GM21515 (cell line): ENCODE results near the gene CAVIN1.
"Not testable (repeated sequence)": the region's sequence is repeated elsewhere in the genome, so short reads cannot be mapped to it uniquely, and the experiment has no call there.

Source experiments
- ATAC-seq: cut with Tn5 transposase; IDR thresholded peaks from one replicate; pipeline ENCODE4 v1.9.1; 2021; ENCODE audit not compliant: unreplicated experiment

CAVIN1 gene

DNA sequence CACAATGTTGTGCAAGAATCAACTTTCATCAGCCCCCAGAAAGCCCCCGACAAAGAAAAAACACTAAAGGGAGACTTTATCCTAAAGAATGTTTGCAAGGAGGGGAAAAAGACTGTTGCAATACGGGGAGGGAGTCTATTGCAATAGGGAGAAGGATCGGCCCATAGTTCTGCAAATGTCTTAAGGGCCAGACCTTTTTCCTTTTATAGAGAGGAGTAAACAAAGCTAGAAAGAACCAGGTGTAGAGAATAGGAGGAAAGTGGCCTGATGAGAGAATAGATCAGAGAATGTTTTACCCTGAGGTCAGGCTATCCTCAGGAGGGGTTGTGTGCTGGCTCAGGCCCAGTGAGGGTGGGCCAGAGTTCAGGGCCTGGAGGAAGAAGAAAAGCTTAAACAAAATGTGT is 8.7 kb upstream of the CAVIN1 start:
- ATAC-seq, result no peak

DNA sequence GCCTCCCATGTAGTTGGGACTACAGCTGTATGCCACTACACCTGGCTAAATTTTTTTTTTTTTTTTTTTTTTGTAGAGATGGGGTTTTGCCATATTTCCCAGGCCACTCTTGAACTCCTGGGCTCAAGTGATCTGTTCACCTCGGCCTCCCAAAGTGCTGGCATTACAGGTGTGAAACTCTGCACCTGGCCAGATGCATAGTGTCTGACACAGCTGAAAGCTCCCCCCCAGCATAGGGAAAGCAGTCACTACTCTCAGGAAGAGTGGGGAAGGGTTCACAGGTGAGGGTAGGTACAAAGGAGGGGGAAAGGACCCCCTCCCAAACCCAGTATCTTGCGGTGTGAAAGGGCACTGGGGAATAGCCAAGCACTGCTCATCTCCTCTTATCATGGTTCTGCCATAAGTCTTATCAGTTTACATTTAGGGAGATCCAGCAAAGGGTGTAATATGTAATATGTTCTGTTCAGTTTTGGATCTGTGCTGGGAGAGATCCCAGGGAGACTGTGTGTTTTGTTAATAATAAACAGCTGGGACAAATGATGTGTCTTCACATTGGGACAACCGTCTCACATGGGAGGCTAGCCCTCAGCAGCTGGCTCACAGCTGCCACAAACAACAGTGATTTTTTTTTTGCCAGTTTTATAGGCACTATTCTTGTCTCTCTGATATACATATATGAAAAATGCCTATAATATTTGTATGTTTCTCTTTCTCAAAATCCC is 6.8 kb upstream of the CAVIN1 start:
- no peak for ATAC-seq

DNA sequence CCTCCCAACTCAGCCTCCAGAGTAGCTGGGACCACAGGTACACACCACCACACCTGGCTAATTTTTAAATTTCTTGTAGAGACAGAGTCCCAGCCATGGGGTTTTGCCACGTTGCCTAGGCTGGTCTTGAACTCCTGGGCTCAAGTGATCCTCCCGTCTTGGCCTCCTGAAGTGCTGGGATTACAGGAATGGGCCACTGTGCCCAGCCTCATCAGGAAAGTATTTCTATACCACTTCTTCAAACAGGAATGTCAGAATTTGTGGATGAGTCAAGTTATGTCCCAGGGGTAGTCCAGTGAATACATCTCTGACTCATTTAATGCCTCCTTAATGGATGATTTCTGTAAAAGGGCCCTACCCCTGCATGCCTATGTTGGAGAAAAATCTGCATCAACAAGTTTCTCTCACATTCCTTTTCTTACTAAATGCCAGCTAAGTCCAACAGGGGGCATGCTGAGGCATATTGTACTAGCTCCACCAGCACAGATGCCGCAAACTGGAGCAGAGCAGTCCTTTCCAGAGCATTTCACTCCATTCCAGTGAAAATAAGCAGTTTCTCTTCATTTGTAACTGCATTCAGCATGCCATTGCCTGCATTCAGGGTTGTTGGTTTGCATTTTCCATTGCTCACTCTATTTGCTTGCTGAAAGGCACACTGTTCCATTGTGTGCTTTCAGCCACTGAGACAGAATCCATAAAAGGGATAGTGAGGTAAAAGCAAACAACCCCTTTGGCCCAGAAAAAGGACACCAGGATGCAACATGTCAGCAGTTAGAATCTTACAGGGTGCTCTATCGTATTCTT is 5.3 kb upstream of the CAVIN1 start:
- no peak for ATAC-seq

DNA sequence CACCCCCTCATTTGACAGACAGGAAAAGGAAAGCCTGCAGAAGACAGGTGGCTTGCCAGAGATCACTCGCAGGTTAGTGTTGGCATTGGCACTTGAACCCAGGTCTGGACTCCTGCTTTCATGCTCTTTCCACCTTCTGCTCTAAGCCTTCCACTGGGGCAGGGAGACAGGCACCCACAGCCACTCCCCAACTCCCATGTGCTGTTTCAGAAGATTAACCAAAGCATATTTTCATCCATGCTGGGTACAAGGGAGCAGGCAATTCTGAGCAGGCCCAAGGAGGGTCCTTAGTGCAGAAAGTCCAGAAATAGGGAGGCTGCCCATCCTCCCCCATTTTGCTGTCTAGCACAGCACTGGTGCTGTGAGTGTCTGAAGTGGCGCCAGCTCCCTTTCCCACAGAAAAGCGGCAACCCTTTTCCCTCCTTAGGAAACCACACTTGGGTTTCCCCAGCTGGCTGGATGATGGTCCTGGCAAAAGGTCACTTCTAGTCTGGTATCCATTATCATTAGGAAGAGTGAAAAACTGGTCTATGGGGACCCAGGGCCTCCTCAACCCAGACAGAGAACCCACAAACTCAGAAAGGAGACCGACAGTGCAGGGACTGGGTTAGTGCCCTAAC is 2.0 kb upstream of the CAVIN1 start:
- ATAC-seq, result no peak

DNA sequence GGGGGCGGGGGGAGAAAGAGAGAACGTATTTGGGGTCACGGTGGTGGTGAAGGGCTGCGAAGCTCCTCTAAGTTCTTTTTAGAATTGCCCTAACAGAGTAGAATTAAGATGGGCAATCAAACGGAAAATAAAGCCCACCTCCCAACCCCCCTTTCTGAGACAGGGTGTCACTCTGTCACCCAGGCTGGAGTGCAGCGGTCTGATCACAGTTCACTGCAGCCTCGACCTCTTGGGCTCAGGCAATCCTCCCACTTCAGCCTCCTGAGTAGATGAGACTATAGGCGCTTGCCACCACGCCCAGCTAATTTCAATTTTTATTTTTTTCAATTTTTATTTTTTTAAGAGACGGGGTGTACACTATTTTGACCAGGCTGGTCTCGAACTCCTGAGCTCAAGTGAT is 710 bp upstream of the CAVIN1 start:
- no peak for ATAC-seq

DNA sequence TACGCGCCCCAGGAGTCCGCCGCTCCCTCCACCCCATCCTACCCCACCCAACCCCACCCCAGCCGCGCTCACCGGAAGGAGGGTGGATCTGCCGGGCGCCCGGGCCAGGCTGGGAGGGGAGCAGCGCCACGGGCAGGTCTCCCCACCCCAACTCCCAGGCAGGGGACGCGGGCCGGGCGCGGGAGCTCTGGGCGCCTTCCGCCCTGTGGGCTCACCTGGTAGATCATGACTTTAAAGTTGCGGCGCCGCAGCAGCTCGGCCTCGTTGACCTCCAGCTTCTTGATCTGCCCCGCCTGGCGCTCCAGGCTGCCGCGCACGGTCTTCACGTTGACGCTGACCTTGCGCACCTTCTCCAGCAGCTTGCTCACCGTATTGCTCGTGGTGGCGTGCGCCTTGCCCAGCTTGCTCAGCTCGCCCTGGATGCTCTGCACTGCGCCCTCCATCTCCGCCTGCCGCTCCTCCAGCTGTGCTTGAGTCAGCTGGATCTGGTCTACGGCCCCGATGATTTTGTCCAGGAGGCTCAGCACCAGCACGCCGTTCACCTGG is 571 bp downstream of the CAVIN1 start:
- no peak for ATAC-seq

DNA sequence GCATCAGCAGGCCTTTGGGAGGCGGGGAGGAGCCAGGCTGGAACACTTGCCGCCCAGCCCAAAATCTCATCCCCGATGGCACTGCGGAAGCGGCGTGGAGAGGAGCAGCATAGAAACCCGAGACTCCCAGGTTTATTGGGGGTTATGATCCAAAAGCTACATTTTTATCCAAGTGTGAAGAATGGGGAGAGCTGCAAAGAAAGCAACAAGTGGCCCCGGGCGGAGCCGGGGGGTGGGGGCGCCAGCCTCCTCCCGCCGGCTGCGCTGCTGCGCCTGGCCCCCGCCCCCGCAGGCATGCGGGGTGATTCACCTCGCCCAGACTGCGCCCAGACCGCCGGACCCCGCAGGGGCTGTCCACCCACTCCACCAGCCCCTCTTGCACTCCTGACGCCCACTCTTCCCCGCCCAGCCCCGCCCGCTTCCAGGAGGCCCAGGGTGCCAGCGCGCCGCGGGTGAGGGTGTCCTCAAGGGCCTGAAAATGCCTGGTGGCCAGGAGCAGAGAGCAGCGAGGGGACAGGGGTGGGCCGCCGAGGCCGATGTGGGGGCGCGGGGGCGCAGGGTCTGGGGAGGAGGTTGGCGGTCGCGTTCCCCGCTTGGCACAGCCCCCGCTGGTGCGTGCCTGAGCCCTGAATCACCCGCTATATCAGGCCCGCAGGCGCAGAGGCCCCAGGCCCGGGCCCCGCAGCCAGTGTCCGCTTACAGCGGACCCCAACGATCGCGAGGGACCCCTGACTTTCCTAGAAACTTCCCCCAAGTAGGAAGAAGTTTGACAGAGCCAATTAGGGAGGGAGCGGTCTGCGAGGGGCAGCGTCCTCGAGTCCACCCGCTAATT is 1.3 kb downstream of the CAVIN1 start:
- ATAC-seq, result no peak

DNA sequence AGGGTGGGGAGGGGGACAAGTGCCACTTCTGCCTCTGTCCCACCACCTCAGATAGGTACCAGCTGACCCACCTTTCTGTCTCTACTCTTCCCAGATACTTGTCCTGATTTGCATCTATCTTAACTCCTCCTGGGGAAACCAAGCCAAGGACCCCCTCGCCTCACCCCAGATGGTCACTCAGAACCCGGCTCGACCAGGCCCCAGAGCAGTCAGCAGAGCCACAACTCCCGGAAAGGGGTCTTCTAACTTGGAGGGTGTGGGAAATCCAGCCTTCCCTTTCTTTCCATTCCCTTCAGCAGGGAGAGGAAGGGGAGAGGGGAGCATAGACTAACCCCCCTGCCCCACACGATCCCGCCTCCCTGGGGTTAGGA is 1.9 kb downstream of the CAVIN1 start:
- no peak for ATAC-seq

DNA sequence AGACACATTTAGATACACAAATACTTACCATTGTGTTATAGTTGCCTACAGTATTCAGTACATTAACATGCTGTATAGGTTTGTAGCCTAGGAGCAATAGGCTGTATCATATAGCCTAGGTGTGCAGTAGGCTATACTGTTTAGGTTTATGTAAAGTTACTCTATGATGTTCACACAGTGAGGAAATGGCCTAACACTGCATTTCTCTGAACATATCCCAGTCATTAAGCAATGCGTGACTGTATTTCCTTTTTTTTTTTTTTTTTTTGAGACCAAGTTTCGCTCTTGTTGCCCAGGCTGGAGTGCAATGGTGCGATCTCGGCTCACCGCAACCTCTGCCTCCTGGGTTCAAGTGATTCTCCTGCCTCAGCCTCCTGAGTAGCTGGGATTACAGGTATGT is 5.1 kb downstream of the CAVIN1 start:
- not testable (repeated sequence) for ATAC-seq

DNA sequence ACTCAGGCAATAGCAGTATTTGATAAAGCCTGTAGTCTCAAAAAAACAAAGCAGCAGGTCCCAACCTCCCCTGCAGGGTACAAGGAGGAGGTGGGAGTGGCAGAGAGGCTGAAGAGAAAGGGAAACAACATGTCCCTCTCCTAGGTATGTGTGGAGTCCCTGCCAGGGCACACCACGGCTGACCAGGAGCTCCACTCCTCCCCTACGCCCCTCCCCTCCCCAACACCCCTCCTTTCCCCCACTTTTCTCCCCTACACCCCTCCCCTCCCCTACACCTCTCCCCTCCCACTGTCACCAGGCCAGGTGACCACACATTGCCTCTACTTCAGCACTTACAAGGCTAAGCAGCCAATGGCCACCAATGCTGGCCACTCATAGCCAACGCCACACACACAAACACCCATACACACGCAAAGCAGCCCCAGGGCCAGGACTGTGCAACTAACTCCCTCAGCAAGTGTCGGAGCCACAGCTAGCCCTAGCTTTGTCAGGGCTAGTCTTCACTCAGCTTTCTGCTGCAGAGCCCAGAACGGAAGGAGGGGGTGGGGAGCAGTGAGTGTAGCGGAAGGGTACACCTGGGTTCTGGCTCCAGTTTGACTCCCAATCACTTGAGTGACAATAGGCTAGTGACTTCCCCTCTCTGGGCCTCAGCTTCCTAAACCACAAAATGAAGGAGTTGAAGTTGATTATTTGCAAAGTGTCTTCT is 8.2 kb downstream of the CAVIN1 start:
- ATAC-seq, result no peak

DNA sequence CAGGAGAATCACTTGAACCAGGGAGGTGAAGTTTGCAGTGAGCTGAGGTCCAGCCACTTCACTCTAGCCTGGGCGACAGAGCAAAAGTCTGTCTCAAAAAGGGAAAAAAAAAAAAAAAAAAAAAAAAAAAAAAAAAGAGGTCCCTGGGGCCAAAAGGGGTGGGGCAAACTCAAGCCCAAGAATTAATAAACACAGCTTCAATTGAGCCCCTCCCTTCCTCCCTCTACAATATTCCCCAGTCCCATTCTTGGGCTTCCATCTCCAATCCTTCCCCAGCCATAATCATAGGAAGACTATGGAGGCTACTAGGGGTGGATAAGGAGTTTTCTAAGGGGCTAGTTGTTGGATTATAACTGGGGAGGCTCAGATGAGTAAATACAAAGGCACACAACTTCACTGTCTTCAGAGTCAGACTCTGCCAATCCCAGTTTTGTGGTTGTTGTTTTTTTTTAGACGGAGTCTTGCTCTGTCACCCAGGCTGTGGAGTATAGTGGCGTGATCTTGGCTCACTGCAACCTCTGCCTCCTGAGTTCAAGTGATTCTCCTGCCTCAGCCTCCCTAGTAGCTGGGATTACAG is 9.5 kb downstream of the CAVIN1 start:
- ATAC-seq, result no peak

DNA sequence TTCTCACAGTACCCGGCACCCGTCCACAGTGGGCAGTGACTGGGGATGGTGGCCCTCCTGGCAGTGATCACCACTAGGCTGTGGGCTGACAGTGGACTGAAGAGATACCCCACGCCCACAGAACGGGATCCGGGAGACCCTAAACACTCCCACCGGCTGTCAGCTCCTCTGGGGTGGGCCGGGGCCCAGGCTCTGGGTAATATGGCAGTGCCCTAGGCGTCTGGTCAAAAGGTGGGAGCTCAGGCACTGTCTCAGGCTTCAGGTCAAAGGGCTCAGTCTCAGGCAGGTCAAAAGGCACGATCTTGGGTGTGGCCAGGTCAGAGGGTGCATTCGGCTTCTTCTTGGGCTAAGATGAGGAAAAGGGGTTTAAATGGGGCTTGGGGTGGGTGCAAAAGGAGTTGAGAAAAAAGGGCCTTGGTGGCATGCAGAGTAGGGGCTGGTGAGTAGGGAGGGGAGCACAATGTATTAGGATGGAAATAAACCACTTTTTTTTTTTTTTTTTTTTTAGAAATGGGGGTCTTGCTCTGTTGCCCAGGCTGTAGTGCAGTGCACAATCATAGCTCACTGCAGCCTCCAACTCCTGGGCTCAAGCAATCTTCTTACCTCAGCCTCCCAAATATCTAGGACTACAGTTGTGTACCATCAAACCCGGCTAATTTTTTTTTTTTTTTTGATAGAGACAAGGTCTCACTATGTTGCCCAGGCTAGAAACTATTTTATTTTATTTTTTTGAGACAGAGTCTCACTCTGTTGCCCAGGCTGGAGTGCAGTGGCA is 11.0 kb downstream of the CAVIN1 start:
- no peak for ATAC-seq

DNA sequence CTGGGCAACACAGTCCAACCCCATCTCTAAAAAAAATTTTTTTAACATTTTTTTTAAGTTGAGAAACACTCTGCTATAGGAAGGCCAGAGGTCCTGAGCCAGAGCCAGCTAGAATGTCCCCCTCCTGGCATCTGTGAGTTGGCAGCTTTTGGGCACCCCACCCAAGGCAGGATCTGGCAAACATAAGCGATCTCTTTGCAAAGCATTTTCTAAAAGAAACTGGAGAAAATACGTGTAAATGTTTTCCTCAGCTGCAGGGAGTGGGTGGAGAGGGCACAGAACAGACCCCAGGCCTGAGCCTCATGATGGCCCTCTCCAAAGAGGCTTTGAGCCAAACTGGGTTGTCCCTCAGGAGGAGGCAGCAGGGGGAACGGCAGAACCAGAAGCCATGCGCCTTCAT is 11.7 kb downstream of the CAVIN1 start:
- no peak for ATAC-seq

DNA sequence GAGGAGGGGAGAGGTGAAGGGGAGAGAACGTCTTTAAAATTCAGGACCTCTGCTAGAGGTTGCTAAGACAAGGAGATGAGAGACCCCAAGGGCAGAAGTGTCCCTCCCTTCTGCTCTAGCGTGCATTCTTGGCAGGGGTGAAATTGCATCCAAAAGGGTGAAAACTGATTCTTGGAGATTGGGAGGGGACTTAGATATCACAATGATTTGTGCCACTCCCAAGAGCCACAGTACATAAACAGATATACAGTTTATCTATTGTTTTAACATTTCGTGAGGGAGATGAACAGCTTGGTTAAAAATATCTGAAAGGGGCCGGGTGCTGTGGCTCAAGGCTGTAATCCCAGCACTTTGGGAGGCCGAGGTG is 12.8 kb downstream of the CAVIN1 start:
- ATAC-seq, result no peak

DNA sequence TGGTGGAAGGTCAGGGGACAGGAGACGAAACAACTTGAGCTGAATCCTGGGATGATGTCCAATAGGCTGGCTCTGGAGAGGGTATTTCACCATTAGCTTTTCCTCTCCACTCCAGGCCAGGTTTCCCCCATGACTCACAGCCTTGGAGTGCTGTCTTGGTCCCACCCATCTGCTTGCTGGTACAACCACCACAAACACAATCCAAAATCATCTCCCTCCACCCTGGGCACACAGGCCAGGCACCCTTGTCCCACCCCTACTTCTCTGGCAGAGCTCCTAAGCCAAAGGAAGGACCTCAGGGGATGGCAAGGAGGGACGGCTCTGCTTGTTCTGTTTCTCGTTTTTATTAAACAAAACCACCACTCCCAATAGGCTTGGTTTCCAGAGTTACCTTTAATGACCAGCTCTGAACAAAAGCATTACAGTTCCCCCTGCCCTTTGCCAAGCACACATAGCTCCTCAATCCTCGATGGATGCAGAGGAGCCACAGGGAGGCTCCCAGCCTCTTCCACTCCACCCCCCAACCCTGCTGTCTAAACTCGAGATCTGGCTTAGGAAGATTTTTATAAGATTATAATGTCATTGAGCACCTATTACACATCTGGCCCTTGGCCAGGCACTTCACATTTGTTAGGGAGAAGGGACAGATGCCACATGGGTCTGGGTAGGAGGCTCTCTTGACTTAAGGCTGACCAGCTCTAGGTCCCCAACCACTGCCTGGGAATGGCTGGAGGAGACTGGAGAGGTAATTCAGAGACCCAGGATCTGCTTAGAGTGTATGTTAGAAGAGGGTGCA is 13.3 kb downstream of the CAVIN1 start:
- ATAC-seq, result no peak

DNA sequence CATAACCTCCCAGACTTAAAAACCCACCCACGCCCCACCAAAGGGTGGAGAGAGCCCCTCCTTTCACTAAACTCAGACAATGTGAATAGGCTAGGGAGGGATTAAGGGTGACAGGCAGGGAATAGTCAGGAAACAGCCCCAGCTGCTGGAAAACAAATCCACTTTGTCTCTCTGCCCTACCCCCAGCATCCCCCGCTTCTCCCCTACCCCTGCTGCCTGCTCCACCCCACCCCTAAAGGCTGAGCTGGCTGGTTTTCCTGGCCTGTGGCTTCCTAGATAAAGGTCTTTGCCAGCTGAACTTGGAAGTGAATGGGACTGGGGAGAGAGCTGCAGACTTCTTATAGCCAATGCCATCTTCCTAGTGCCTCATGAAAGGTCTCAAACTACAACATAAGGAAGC is 15.0 kb downstream of the CAVIN1 start:
- no peak for ATAC-seq

DNA sequence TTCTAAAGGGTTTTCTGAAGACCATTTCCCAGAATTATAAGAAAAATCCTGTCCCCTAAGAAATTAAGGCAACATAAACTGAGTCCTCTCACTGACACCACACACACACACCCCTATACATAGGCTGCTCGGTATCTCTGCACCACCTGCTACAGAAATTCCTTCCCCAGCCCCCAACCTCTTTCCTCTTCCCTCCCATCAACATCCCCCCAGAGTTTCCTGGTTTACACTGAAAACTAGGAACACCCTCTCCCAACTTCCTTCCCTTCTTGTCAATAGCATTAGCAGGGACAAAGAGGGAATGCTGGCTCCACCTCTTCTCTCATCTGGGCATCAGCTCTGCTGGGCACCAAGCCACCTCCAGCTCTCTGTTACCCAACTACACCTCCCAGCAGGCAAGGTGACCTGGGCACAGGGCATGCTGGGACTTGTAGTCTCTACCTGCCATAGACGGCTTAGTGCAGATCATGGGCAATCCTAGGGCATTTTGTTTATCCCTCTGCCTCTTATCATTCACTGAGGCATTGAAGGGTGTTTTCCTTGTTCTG is 15.7 kb downstream of the CAVIN1 start:
- ATAC-seq, result no peak

DNA sequence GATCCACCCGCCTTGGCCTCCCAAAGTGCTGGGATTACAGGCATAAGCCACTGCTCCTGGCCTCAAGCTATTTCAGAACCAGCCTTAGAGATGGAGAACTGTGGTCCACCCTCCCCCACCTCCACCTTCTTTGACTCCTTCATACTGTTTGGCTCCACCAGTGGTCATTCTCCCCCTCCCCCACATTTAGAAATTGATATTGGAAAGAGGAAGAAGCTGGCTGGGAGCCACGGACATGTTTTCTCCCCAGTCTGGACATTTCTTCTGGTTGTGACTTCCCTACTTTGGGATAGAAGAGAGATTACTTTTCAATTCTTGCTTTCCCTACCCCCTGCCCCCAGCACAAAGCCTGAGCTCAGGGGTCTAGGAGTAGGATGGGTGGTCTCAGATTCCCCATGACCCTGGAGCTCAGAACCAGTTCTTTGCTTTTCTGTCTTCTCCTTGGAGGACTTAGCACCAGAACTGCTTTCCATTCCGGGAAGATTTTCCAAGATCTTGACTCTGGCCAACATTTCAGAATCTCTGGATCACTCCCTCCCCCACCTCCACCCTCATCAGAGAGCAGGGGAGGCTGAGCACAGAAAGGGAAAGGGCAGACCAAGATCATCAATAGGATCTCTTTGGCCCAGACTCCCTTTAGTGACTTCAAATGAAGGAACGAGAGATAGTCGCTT is 16.3 kb downstream of the CAVIN1 start:
- ATAC-seq, result no peak
